ENCODE results near the gene SEMA4G. TPM values are rescaled to one million over a fixed set of nuclear protein-coding genes. Genes with fewer than 3 reads are reported as not detected.

SEMA4G gene
- total RNA-seq, 1 donor: 0.10 TPM

DNA sequence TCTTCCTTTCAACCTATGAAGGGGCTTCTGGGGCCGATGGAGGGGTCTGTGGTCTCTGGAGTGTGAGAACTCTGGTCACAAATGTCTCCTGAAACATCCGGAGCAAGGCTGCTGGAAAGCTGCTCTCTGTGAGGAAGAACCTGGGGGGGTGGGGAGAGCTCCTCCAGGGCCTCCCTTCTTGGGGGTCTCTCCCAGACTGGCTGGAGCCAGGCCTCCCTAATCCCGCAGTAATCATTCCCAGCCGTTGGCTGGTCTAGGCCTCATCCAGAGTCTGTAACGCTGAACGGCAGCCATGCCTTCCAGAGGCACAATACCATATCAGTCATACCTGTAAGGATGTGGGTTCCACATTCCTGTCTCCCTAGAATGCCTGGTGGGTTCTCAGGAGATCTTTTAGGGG is 25.9 kb downstream of the SEMA4G start:
- Histone ChIP-seq H3K4me3 (ENCODE audit: low read length) (no peak overlapping the region), H3K4me1 (ENCODE audit: insufficient read depth, low read length) (peaks cover 31% of the 10 kb centered on the region), H3K27me3 (ENCODE audit: insufficient read depth, low read length) (no peaks in the 10 kb centered on the region), H3K9me3 (ENCODE audit: low read depth, low read length) (no peaks in the 10 kb centered on the region)

DNA sequence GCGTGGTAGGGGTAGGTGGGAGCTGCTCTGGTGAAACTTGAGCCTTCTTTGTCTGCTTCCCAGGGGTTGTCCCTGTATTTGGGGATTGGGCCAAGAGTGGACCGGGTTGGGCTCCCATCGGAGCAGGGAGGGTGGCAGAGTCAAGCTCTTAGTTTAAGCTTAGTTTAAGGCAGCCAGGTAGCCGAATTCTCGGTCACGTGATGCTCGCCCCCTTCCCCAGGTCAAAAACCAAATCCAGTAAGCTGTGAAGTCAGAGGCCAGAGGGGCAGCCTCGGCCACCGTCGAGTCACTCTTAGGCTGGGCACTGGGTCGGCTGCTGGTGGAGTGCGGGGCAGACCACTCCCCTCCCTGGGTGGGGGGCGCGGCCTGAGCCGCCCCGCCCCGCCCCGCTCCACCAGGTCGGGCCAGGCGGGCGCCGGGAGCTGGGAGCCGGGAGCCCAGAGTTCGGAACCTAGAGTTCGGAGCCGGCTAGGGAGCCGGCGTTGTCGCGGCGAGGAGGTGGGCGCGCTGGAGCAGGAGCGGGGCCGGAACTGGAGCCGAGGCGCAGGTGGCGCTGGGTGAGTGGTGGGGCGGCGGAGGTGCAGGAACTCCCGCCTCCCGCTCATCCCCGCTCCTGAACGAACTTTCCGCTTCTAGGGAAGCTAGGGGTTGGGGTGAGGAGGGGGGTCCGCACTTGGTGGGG is 27.5 kb downstream of the SEMA4G start:
- peak overlapping the region; percentile 69 for H3K4me3 ChIP-seq (ENCODE audit: low read length)
- H3K9me3 ChIP-seq (ENCODE audit: low read depth, low read length): no peaks in the 10 kb centered on the region
- H3K27me3 ChIP-seq (ENCODE audit: insufficient read depth, low read length): no peaks in the 10 kb centered on the region
- peaks cover 39% of the 10 kb centered on the region for H3K4me1 ChIP-seq (ENCODE audit: insufficient read depth, low read length)

DNA sequence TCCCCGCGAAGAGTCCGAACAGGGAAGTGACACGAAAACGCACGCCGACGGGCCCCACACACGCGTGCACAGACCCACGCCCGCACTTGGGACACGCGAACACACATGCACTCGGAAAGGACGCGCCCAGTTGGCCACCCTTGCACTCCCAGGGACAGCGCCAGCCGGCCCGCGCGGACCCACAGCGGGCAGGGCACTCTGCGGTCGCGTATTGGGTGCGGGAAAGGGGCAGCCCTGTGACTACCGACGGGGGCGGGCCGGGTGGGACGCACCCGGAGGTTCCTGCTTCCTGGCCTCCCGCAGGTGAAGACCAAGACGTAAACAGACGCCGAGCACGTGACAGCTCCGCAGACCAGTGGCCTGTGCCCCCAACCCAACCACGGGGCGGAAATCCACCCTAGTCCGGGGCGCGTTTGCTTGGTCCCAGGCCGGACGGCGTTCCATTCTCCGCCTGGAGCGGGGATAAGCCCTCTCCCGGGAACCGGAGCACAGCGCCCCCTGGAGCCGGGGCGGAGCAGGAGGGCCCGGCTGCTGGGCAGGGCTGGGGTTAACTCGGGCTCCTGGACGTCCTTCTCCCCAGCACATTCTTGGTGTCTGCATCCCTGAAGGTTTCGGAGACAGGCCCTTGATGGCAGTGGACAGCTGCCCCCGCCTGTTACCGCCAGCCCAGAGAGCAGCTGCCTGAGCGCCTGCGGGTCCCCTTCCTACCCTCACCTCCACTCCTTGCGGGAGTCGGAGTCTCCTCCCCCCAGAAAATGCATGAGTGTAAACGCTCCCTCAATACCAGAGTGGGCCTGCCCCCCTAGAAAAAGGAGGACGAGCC is 28.3 kb downstream of the SEMA4G start:
- H3K27me3 ChIP-seq (ENCODE audit: insufficient read depth, low read length): no peaks in the 10 kb centered on the region
- no peaks in the 10 kb centered on the region for H3K9me3 ChIP-seq (ENCODE audit: low read depth, low read length)
- peak overlapping the region; percentile 69 for H3K4me3 ChIP-seq (ENCODE audit: low read length)
- H3K4me1 ChIP-seq (ENCODE audit: insufficient read depth, low read length): peaks cover 39% of the 10 kb centered on the region

DNA sequence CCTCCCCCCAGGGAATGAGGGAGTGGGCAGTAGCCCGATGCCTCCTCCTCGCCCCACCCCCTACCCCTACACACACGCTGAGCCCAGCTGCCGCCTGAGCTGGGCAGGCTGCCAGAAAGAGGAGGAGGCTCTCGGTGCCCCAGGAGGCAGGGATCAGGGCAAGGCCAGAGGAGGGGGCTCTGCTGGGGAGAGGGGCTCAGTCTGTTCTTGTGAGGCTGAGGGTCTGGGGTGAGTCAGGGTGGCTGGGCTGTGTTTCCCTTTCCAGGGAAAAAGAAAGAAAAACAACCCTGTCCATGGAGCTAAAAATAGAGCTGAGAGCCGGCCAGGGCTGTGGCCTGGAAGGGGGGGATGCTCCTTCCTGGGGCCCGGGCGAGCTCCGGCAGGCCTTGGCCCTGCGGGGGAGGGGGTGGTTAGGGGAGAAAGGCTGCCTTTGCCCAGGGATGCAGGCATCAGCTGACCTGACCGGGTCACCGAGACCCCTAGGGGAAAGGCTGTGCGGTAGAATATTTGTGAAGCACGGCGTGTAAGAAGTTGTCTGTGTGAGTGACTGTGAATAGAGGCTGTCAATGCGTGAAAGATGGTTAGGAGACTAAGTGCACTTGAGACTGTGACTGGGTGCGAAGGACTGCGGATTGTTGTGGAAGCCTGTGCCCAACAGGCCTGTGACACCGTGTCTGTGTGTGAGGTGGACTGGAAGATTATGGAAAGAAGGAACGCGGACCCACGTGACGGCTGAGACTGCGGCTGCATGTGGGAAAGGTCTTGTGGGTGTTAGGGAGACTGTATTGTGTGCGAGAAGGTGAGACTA is 29.1 kb downstream of the SEMA4G start:
- no peaks in the 10 kb centered on the region for H3K9me3 ChIP-seq (ENCODE audit: low read depth, low read length)
- peaks cover 39% of the 10 kb centered on the region for H3K4me1 ChIP-seq (ENCODE audit: insufficient read depth, low read length)
- H3K27me3 ChIP-seq (ENCODE audit: insufficient read depth, low read length): no peaks in the 10 kb centered on the region
- H3K4me3 ChIP-seq (ENCODE audit: low read length): peak overlapping the region; percentile 69

DNA sequence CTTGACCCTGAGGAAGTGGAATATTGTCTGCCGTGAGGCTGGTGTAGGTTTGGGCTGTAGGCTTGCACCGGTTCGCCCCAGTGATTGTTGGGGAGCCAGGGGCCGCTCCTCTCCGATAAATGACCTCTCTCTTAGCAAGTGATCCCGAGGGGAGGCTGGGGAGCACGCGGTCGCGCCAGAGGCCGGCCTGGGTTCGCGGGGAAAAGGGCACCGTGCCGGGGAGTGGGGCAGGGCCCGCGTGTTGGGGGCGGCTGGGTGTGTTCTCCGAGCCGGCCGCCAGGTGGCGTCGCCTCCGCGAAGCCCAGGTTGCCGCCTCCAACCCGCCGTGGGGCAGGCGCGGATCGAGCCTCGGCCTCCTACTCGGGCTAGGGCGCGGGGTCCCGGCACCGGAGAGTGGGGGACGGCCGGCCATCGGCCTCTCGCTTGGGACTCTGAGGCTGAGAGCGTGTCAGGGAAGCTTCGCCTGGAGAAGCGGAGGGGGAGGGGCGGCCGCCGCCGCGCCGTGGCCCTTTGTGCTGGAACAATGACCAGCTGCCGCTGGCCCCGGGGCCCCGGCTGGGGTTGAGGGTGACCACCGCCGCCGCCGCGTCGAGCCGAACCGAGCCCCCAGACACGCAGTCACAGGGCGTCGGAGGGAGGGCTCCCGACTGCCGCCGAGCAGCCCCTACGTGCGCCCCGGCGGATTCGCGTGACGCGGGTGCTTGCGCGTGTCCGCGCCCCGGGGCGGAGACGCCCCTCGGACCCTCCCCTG is 29.9 kb downstream of the SEMA4G start:
- Histone ChIP-seq H3K4me1 (ENCODE audit: insufficient read depth, low read length) (peaks cover 39% of the 10 kb centered on the region), H3K9me3 (ENCODE audit: low read depth, low read length) (no peaks in the 10 kb centered on the region), H3K27me3 (ENCODE audit: insufficient read depth, low read length) (no peaks in the 10 kb centered on the region), H3K4me3 (ENCODE audit: low read length) (peak overlapping the region; percentile 69)

DNA sequence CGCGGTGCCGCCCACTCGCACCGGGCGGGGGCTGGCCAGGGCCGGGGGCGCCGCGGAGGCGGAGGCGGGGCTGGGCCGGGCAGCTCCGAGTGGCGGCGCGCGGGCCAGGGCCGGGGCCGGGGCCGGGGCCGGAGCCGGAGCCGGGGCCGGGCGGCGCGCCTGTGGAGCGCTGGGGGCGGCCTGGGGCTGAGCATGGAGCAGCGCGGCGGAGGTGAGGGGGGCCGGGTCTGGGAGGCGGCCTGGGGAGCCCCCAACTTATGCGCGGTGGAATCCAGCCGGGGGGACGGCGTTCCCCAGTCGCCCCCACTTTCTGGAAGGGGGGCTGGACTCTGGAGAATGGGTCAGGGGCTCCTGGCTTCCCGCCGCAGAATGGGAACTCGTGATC is 30.4 kb downstream of the SEMA4G start, which contains the start of gene LZTS2:
LZTS2 (plus strand) TSS at position 67 of the 385 bp plus-strand sequence. CDS start 2,731 bp downstream, outside the sequence.
- Histone ChIP-seq H3K27me3 (ENCODE audit: insufficient read depth, low read length) (no peaks in the 10 kb centered on the region), H3K4me1 (ENCODE audit: insufficient read depth, low read length) (peaks cover 39% of the 10 kb centered on the region), H3K9me3 (ENCODE audit: low read depth, low read length) (no peaks in the 10 kb centered on the region), H3K4me3 (ENCODE audit: low read length) (peak within 1 kb of the TSS; percentile 69)

DNA sequence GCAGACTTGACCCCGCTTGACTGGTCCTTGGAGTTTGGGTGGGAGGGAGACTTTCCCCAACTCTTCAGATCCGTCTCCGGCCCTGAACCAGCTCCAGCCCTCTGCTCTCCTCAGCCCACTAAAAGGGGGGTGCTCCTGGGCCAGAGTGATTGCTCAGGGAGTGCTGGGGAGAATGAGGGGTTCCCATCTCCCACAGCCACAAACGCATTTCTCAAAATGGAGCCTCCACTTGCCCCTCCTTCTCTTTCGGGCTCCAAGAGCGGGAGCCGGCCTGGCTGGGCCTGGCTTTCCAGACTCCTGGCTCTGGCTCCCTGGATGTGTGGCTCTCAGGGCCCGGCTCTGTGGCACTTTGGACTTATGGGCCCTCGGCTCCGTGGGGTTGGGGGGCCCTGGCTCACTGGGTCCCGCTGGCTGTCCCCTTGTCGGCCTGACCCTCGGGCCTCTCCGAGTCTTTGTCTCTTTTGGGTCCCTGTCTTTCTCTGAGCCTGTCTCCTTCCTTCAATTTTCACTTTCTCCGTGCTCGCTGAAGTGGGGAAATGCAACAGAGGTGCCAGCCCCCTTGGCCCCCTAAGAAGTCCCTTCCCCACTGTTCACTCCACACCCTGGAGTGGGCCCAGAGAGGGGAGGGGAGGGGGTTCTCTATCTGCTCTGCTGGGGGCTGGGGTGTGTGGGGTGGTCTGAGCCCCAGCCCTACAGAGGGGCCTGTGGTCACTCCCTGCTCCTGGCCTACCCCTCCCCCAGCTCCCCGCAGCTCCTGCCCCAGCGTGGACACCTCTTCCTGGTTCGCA is 31.0 kb downstream of the SEMA4G start:
- H3K4me1 ChIP-seq (ENCODE audit: insufficient read depth, low read length): peaks cover 39% of the 10 kb centered on the region
- H3K4me3 ChIP-seq (ENCODE audit: low read length): peak overlapping the region; percentile 34
- no peaks in the 10 kb centered on the region for H3K9me3 ChIP-seq (ENCODE audit: low read depth, low read length)
- no peaks in the 10 kb centered on the region for H3K27me3 ChIP-seq (ENCODE audit: insufficient read depth, low read length)

DNA sequence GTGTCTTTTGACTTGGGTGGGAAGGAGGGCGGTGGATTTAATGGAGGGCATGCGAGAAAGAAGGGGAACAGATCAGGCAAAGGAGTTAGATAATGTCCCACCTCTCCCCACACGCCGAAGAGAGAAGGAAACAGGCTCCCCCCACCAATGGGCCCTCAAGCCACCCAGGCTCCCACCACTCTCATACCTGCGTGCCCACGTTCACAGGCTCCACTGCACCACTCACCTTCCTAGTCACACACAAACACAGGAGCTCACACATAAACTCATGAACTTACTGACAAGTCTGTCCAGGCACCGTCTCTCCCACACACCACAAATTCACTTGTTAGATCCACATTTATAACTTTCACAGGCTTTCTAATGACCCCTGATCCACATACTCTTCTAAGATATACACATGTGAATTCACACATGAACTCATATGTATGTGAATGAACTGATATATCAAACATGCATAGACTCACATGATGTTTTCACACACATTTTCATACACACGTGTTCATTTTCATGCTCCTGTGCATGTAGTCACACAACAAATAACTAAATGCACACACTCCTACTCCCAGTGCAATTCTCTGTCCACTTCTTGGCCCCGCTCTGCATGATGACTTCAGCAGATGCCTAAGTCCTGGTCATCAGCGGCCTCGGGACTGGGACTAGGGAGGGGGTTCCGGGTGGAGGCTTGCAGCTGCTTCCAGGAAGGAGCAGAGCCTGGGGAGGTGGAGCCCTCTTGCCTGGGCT is 31.8 kb downstream of the SEMA4G start:
- Histone ChIP-seq H3K4me3 (ENCODE audit: low read length) (no peak overlapping the region), H3K9me3 (ENCODE audit: low read depth, low read length) (no peaks in the 10 kb centered on the region), H3K4me1 (ENCODE audit: insufficient read depth, low read length) (peaks cover 38% of the 10 kb centered on the region), H3K27me3 (ENCODE audit: insufficient read depth, low read length) (no peaks in the 10 kb centered on the region)

DNA sequence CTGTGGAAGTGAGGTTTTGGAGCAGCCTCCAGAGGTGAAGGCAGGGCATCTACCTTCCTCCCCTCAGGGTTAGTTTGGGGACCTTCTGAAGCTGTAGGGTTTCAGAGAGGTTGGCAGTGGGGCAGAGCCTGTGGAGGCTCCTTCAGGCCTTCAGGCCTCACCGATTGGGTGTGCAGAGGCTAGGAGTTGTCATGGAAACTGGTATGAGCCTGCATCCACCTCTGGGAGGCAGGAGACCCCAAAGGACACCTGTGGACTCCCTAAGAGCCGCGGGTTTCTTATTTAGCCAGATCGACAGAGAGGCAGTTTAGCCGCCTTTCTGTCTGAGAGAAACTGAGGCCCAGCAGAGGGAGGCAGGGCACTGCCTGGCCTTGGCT is 32.3 kb downstream of the SEMA4G start:
- no peaks in the 10 kb centered on the region for H3K27me3 ChIP-seq (ENCODE audit: insufficient read depth, low read length)
- no peaks in the 10 kb centered on the region for H3K9me3 ChIP-seq (ENCODE audit: low read depth, low read length)
- no peak overlapping the region for H3K4me3 ChIP-seq (ENCODE audit: low read length)
- peaks cover 32% of the 10 kb centered on the region for H3K4me1 ChIP-seq (ENCODE audit: insufficient read depth, low read length)

DNA sequence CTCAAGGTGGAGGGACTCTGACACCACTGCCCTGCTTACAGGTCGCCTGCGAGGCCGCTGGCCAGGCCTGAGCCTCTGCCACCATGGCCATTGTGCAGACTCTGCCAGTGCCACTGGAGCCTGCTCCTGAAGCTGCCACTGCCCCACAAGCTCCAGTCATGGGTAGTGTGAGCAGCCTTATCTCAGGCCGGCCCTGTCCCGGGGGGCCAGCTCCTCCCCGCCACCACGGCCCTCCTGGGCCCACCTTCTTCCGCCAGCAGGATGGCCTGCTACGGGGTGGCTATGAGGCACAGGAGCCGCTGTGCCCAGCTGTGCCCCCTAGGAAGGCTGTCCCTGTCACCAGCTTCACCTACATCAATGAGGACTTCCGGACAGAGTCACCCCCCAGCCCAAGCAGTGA is 33.2 kb downstream of the SEMA4G start:
- Histone ChIP-seq H3K4me1 (ENCODE audit: insufficient read depth, low read length) (peaks cover 29% of the 10 kb centered on the region), H3K9me3 (ENCODE audit: low read depth, low read length) (no peaks in the 10 kb centered on the region), H3K4me3 (ENCODE audit: low read length) (no peak overlapping the region), H3K27me3 (ENCODE audit: insufficient read depth, low read length) (no peaks in the 10 kb centered on the region)

DNA sequence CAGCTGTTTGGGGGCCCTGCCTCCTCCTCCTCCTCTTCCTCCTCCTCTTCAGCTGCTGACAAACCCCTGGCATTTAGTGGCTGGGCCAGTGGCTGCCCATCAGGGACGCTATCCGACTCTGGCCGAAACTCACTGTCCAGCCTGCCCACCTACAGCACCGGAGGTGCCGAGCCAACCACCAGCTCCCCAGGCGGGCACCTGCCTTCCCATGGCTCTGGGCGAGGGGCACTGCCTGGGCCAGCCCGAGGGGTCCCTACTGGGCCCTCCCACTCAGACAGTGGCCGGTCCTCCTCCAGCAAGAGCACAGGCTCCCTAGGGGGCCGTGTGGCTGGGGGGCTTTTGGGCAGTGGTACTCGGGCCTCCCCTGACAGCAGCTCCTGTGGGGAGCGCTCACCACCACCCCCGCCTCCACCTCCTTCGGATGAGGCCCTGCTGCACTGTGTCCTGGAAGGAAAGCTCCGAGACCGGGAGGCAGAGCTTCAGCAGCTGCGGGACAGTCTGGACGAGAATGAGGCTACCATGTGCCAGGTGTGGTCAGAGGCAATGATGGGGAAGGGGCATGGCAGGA is 34.4 kb downstream of the SEMA4G start:
- Histone ChIP-seq H3K4me1 (ENCODE audit: insufficient read depth, low read length) (peaks cover 17% of the 10 kb centered on the region), H3K4me3 (ENCODE audit: low read length) (no peak overlapping the region), H3K27me3 (ENCODE audit: insufficient read depth, low read length) (no peaks in the 10 kb centered on the region), H3K9me3 (ENCODE audit: low read depth, low read length) (no peaks in the 10 kb centered on the region)

DNA sequence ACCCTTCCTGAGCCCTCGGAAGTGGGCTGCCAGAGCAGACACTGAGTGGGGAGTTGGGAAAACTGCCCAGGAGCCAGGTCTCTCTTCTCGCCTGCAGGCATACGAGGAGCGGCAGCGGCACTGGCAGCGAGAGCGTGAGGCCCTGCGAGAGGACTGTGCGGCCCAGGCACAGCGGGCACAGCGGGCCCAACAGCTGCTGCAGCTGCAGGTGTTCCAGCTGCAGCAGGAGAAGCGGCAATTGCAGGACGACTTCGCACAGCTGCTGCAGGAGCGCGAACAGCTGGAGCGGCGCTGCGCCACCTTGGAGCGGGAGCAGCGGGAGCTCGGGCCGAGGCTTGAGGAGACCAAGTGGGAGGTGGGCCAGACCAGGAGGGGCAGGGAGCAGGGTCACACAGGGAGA is 36.1 kb downstream of the SEMA4G start:
- Histone ChIP-seq H3K4me1 (ENCODE audit: insufficient read depth, low read length) (peaks cover 7% of the 10 kb centered on the region), H3K9me3 (ENCODE audit: low read depth, low read length) (no peaks in the 10 kb centered on the region), H3K4me3 (ENCODE audit: low read length) (no peak overlapping the region), H3K27me3 (ENCODE audit: insufficient read depth, low read length) (no peaks in the 10 kb centered on the region)

DNA sequence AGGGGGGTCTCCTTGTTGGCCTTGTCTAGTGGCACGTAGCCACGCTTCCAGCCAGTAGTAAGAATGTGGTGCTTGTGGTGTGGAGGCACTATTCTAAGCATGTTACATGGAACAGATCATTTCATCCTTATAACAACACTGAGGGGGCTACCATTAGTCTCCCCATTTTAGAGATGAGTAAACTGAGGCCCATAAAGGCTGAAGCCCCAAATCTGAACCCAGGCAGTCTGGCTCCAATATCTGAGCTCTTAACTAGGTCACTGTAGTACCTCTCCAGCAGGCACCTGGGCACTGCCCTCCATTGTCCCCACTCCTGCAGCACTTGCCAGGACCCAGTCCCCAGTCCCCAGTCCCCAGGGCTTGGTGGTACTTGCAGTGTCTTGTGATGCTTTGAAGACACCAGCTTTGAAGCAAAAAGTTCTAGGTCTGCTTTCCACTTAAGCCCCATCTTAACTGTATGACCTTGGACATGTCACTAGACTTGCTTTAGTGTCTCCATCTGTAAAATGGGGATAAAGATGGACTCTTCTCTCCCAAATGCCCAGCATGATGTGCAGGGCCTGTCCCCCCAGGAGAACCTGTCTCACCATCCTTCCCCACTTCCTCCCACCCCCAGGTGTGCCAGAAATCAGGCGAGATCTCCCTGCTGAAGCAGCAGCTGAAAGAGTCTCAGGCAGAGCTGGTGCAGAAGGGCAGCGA is 36.7 kb downstream of the SEMA4G start:
- H3K27me3 ChIP-seq (ENCODE audit: insufficient read depth, low read length): no peaks in the 10 kb centered on the region
- no peaks in the 10 kb centered on the region for H3K9me3 ChIP-seq (ENCODE audit: low read depth, low read length)
- peaks cover under 1% of the 10 kb centered on the region for H3K4me1 ChIP-seq (ENCODE audit: insufficient read depth, low read length)
- no peak overlapping the region for H3K4me3 ChIP-seq (ENCODE audit: low read length)
